ENCODE data around the gene INO80B.

DNA sequence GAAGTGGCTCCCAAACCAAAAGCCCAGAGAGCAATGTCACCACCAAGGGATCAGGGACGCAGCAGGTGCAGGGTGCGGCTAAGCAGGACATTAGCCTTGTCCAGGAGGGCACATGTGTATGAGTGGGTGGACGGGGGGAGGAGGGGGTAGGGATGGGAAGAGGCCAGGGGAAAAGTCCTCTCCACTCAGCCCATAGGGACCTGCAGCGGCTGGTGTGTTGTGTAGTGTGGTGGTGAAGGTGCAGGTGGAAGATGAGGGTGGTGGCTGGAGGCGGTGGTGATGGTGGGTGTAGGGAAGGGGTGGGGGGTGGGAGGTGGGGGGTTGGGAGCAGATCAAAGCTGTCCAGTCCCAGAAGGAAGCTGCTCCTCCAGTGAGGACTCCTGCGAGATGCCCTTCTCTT, 37.1 kb upstream of the INO80B start:
- TF ChIP-seq YY1 (IDR thresholded peaks at IDR 0.05; ENCODE audit: low read depth) (no peak), TAF1 (IDR thresholded peaks at IDR 0.05; ENCODE audit: low read depth) (no peak), RAD21 (IDR thresholded peaks at IDR 0.05; ENCODE audit: low read depth) (no peak), EGR1 (IDR thresholded peaks at IDR 0.05) (no peak), EP300 (IDR thresholded peaks at IDR 0.05; ENCODE audit: borderline replicate concordance) (no peak), CREB1 (IDR thresholded peaks at IDR 0.05; ENCODE audit: low read depth) (no peak), TEAD4 (IDR thresholded peaks at IDR 0.05) (no peak), FOXM1 (IDR thresholded peaks at IDR 0.05; ENCODE audit: borderline replicate concordance, low read depth) (no peak), TCF12 (IDR thresholded peaks at IDR 0.05; ENCODE audit: low read depth) (no peak), CEBPB (IDR thresholded peaks at IDR 0.05) (no peak)
- TF ChIP-seq, protein P1, sequence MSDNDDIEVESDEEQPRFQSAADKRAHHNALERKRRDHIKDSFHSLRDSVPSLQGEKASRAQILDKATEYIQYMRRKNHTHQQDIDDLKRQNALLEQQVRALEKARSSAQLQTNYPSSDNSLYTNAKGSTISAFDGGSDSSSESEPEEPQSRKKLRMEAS (IDR thresholded peaks at IDR 0.05), result no peak
- TF ChIP-seq, protein P2, sequence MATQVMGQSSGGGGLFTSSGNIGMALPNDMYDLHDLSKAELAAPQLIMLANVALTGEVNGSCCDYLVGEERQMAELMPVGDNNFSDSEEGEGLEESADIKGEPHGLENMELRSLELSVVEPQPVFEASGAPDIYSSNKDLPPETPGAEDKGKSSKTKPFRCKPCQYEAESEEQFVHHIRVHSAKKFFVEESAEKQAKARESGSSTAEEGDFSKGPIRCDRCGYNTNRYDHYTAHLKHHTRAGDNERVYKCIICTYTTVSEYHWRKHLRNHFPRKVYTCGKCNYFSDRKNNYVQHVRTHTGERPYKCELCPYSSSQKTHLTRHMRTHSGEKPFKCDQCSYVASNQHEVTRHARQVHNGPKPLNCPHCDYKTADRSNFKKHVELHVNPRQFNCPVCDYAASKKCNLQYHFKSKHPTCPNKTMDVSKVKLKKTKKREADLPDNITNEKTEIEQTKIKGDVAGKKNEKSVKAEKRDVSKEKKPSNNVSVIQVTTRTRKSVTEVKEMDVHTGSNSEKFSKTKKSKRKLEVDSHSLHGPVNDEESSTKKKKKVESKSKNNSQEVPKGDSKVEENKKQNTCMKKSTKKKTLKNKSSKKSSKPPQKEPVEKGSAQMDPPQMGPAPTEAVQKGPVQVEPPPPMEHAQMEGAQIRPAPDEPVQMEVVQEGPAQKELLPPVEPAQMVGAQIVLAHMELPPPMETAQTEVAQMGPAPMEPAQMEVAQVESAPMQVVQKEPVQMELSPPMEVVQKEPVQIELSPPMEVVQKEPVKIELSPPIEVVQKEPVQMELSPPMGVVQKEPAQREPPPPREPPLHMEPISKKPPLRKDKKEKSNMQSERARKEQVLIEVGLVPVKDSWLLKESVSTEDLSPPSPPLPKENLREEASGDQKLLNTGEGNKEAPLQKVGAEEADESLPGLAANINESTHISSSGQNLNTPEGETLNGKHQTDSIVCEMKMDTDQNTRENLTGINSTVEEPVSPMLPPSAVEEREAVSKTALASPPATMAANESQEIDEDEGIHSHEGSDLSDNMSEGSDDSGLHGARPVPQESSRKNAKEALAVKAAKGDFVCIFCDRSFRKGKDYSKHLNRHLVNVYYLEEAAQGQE (IDR thresholded peaks at IDR 0.05; ENCODE audit: low read depth), result no peak
- TF ChIP-seq, protein P3, sequence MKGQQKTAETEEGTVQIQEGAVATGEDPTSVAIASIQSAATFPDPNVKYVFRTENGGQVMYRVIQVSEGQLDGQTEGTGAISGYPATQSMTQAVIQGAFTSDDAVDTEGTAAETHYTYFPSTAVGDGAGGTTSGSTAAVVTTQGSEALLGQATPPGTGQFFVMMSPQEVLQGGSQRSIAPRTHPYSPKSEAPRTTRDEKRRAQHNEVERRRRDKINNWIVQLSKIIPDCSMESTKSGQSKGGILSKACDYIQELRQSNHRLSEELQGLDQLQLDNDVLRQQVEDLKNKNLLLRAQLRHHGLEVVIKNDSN (IDR thresholded peaks at IDR 0.05), result no peak

All from Ishikawa (cell line).